Measurements from ENCODE around the gene CAPZA2.
"Not testable (repeated sequence)": the region's sequence is repeated elsewhere in the genome, so short reads cannot be mapped to it uniquely, and the experiment has no call there.

CAPZA2 gene

GRCh38 chr7:116911801-116912200, 49.4 kb downstream of the CAPZA2 start:
- in situ Hi-C loops (cut with MboI; ENCODE audit: low sequenced_read_pairs) = no loop called here

GRCh38 chr7:116912269-116912909, 50.0 kb downstream of the CAPZA2 start:
- in situ Hi-C loops (cut with MboI; ENCODE audit: low sequenced_read_pairs) = no loop called here
- Histone ChIP-seq H3K9me3 (peaks cover 4% of the 10 kb centered on the region; the same call in 1 of the 2 replicates), H3K36me3 (replicated peaks) (peaks cover 45% of the 10 kb centered on the region), H3K27me3 (ENCODE audit: low read depth) (no peaks in the 10 kb centered on the region), H3K4me3 (no peak overlapping the region), H3K4me1 (no peaks in the 10 kb centered on the region)
- no peak for DNase-seq (ENCODE audit: low spot score in 2 of 2)

More at GRCh38 chr7:116911801-116912200, 49.4 kb downstream of the CAPZA2 start:
- no peaks in the 10 kb centered on the region for H3K27me3 ChIP-seq (ENCODE audit: low read depth)
- H3K4me3 ChIP-seq = no peak overlapping the region
- peaks cover 43% of the 10 kb centered on the region for H3K36me3 ChIP-seq (replicated peaks)
- no peaks in the 10 kb centered on the region for H3K4me1 ChIP-seq
- no peak for DNase-seq (ENCODE audit: low spot score in 2 of 2)
- peaks cover 4% of the 10 kb centered on the region; the same call in 1 of the 2 replicates for H3K9me3 ChIP-seq

- in situ Hi-C loops (cut with MboI; ENCODE audit: low sequenced_read_pairs) = no loop called here
- peaks cover 7% of the 10 kb centered on the region for H3K4me1 ChIP-seq
- no peaks in the 10 kb centered on the region for H3K9me3 ChIP-seq
- no peak overlapping the region for H3K4me3 ChIP-seq
- H3K27me3 ChIP-seq (ENCODE audit: low read depth) = no peaks in the 10 kb centered on the region
- no peak for DNase-seq (ENCODE audit: low spot score in 2 of 2)
- H3K36me3 ChIP-seq (replicated peaks) = peaks cover 27% of the 10 kb centered on the region
These were observed 56.3 kb downstream of the CAPZA2 start for GRCh38 chr7:116918704-116919103.

GRCh38 chr7:116920359-116920758, 58.0 kb downstream of the CAPZA2 start:
- Histone ChIP-seq H3K27me3 (ENCODE audit: low read depth) (no peaks in the 10 kb centered on the region), H3K4me1 (peaks cover 7% of the 10 kb centered on the region), H3K4me3 (no peak overlapping the region), H3K36me3 (replicated peaks) (peaks cover 24% of the 10 kb centered on the region), H3K9me3 (no peaks in the 10 kb centered on the region)
- no peak for DNase-seq (ENCODE audit: low spot score in 2 of 2)
- in situ Hi-C loops (cut with MboI; ENCODE audit: low sequenced_read_pairs) = no loop called here

GRCh38 chr7:116922545-116922944, 60.2 kb downstream of the CAPZA2 start:
- no peaks in the 10 kb centered on the region for H3K27me3 ChIP-seq (ENCODE audit: low read depth)
- no peak for DNase-seq (ENCODE audit: low spot score in 2 of 2)
- H3K4me3 ChIP-seq = no peak overlapping the region
- H3K9me3 ChIP-seq = no peaks in the 10 kb centered on the region
- H3K4me1 ChIP-seq = peaks cover 7% of the 10 kb centered on the region
- in situ Hi-C loops (cut with MboI; ENCODE audit: low sequenced_read_pairs) = no loop called here
- H3K36me3 ChIP-seq (replicated peaks) = peaks cover 8% of the 10 kb centered on the region

- Histone ChIP-seq H3K27me3 (ENCODE audit: low read depth) (no peaks in the 10 kb centered on the region; the same call in 1 of the 2 replicates), H3K36me3 (replicated peaks) (no peaks in the 10 kb centered on the region), H3K4me1 (no peaks in the 10 kb centered on the region), H3K9me3 (no peaks in the 10 kb centered on the region), H3K4me3 (no peak overlapping the region)
- in situ Hi-C loops (cut with MboI; ENCODE audit: low sequenced_read_pairs) = no loop called here
- DNase-seq (ENCODE audit: low spot score in 2 of 2) = no peak
These were observed 62.4 kb downstream of the CAPZA2 start for GRCh38 chr7:116924741-116925140.

- H3K4me3 ChIP-seq = no peak overlapping the region
- peaks cover 3% of the 10 kb centered on the region; the same call in 1 of the 2 replicates for H3K4me1 ChIP-seq
- DNase-seq (ENCODE audit: low spot score in 2 of 2) = no peak
- H3K27me3 ChIP-seq (ENCODE audit: low read depth) = no peaks in the 10 kb centered on the region; the same call in 1 of the 2 replicates
- H3K9me3 ChIP-seq = no peaks in the 10 kb centered on the region
- no peaks in the 10 kb centered on the region for H3K36me3 ChIP-seq (replicated peaks)
- in situ Hi-C loops (cut with MboI; ENCODE audit: low sequenced_read_pairs) = no loop called here
These were observed 66.6 kb downstream of the CAPZA2 start for GRCh38 chr7:116929021-116929420.

GRCh38 chr7:116929914-116930913, 67.8 kb downstream of the CAPZA2 start:
- in situ Hi-C loops (cut with MboI; ENCODE audit: low sequenced_read_pairs) = loop anchor here (10.0 kb wide), 1 partner anchor 185 kb away; no protein-coding TSS in a partner anchor
- Histone ChIP-seq H3K4me3 (no peak overlapping the region), H3K4me1 (peaks cover 3% of the 10 kb centered on the region; the same call in 1 of the 2 replicates), H3K36me3 (replicated peaks) (no peaks in the 10 kb centered on the region), H3K27me3 (ENCODE audit: low read depth) (no peaks in the 10 kb centered on the region; the same call in 1 of the 2 replicates), H3K9me3 (no peaks in the 10 kb centered on the region)
- peak; percentile 68 to 88 for DNase-seq (ENCODE audit: low spot score in 2 of 2)

GRCh38 chr7:116932566-116932965, 70.2 kb downstream of the CAPZA2 start:
- H3K36me3 ChIP-seq (replicated peaks) = no peaks in the 10 kb centered on the region
- no peak overlapping the region for H3K4me3 ChIP-seq
- H3K9me3 ChIP-seq = no peaks in the 10 kb centered on the region
- H3K4me1 ChIP-seq = peaks cover 3% of the 10 kb centered on the region; the same call in 1 of the 2 replicates
- H3K27me3 ChIP-seq (ENCODE audit: low read depth) = peaks cover 5% of the 10 kb centered on the region
- DNase-seq (ENCODE audit: low spot score in 2 of 2) = no peak
- in situ Hi-C loops (cut with MboI; ENCODE audit: low sequenced_read_pairs) = loop anchor here (10.0 kb wide), 1 partner anchor 182 kb away; no protein-coding TSS in a partner anchor

- in situ Hi-C loops (cut with MboI; ENCODE audit: low sequenced_read_pairs) = loop anchor here (10.0 kb wide), 1 partner anchor 181 kb away; no protein-coding TSS in a partner anchor
These were observed 71.1 kb downstream of the CAPZA2 start for GRCh38 chr7:116933465-116933864.

GRCh38 chr7:116934580-116934979, 72.2 kb downstream of the CAPZA2 start:
- H3K9me3 ChIP-seq = no peaks in the 10 kb centered on the region
- no peak for DNase-seq (ENCODE audit: low spot score in 2 of 2)
- peaks cover 5% of the 10 kb centered on the region; the same call in 1 of the 2 replicates for H3K27me3 ChIP-seq (ENCODE audit: low read depth)
- no peaks in the 10 kb centered on the region for H3K36me3 ChIP-seq (replicated peaks)
- H3K4me1 ChIP-seq = peaks cover 3% of the 10 kb centered on the region; the same call in 1 of the 2 replicates
- no peak overlapping the region for H3K4me3 ChIP-seq
- in situ Hi-C loops (cut with MboI; ENCODE audit: low sequenced_read_pairs) = loop anchor here (10.0 kb wide), 1 partner anchor 180 kb away; no protein-coding TSS in a partner anchor

More at GRCh38 chr7:116933465-116933864, 71.1 kb downstream of the CAPZA2 start:
- no peak for DNase-seq (ENCODE audit: low spot score in 2 of 2)
- Histone ChIP-seq H3K9me3 (no peaks in the 10 kb centered on the region), H3K4me1 (peaks cover 3% of the 10 kb centered on the region; the same call in 1 of the 2 replicates), H3K27me3 (ENCODE audit: low read depth) (peaks cover 5% of the 10 kb centered on the region), H3K4me3 (no peak overlapping the region), H3K36me3 (replicated peaks) (no peaks in the 10 kb centered on the region)

GRCh38 chr7:116936844-116937243, 74.5 kb downstream of the CAPZA2 start:
- not testable (repeated sequence) for H3K4me3 ChIP-seq; DNase-seq (ENCODE audit: low spot score in 2 of 2); H3K9me3 ChIP-seq; H3K27me3 ChIP-seq (ENCODE audit: low read depth); H3K4me1 ChIP-seq; H3K36me3 ChIP-seq (replicated peaks)
- in situ Hi-C loops (cut with MboI; ENCODE audit: low sequenced_read_pairs) = loop anchor here (10.0 kb wide), 1 partner anchor 178 kb away; no protein-coding TSS in a partner anchor

- Histone ChIP-seq H3K36me3 (replicated peaks) (no peaks in the 10 kb centered on the region), H3K9me3 (no peaks in the 10 kb centered on the region), H3K27me3 (ENCODE audit: low read depth) (peaks cover 5% of the 10 kb centered on the region; the same call in 1 of the 2 replicates), H3K4me3 (no peak overlapping the region), H3K4me1 (peaks cover 4% of the 10 kb centered on the region; the same call in 1 of the 2 replicates)
- in situ Hi-C loops (cut with MboI; ENCODE audit: low sequenced_read_pairs) = loop anchor here (10.0 kb wide), 1 partner anchor 176 kb away; no protein-coding TSS in a partner anchor
- DNase-seq (ENCODE audit: low spot score in 2 of 2) = no peak
These were observed 76.3 kb downstream of the CAPZA2 start for GRCh38 chr7:116938678-116939077.
